Activated naive CD4-positive, alpha-beta T cell treated with anti-CD3 and anti-CD28 coated beads, Interleukin-2, amount 50 U/mL, for 24 hours (primary cell): ENCODE measurements around the gene ABCC1.

ENCODE experiments used
- H3K27ac Mint-ChIP-seq: one replicate; pipeline ENCODE4 v1.8.0; 2021; ENCODE audit warnings: mild to moderate bottlenecking, mixed read lengths
- H3K27me3 Mint-ChIP-seq: one replicate; pipeline ENCODE4 v1.8.0; 2021; ENCODE audit warnings: mixed read lengths
- H3K36me3 Mint-ChIP-seq: one replicate; pipeline ENCODE4 v1.8.0; 2021; ENCODE audit warnings: mixed read lengths
- H3K4me1 Mint-ChIP-seq: one replicate; pipeline ENCODE4 v1.8.0; 2021; ENCODE audit warnings: mixed read lengths
- H3K4me3 Mint-ChIP-seq: one replicate; pipeline ENCODE4 v1.8.0; 2021; ENCODE audit warnings: mild to moderate bottlenecking, mixed read lengths
- H3K9me3 Mint-ChIP-seq: one replicate; pipeline ENCODE4 v1.8.0; 2021; ENCODE audit warnings: mixed read lengths

Gene ABCC1

DNA sequence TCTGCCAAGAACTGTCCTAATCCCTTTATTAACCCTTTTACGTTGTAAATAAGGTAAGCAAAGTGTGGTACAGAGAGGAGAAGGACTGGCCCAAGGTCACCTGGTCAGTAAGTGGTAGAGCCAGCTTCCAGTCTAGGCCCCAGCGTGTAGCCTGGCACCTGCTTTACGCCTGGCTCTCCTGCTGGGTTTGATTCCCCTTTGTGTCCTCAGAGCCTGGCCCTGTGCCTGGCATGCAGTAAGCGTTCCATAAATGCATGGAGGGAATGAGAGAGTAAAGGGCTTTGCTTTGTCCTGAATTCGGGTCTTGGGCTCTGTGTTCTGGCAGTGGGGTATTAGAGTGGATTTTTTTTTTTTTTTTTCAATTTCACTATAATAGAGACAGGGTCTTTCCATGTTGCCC is 62.7 kb downstream of the ABCC1 start:
- no peaks in the 10 kb centered on the region for H3K9me3 Mint-ChIP-seq
- peaks cover 10% of the 10 kb centered on the region for H3K4me1 Mint-ChIP-seq
- no peak overlapping the region for H3K27ac Mint-ChIP-seq
- H3K4me3 Mint-ChIP-seq = no peak overlapping the region
- no peaks in the 10 kb centered on the region for H3K27me3 Mint-ChIP-seq
- H3K36me3 Mint-ChIP-seq = peaks cover 17% of the 10 kb centered on the region

- H3K27ac Mint-ChIP-seq = no peak overlapping the region
- peaks cover 25% of the 10 kb centered on the region for H3K36me3 Mint-ChIP-seq
- no peaks in the 10 kb centered on the region for H3K27me3 Mint-ChIP-seq
- H3K9me3 Mint-ChIP-seq = no peaks in the 10 kb centered on the region
- H3K4me3 Mint-ChIP-seq = no peak overlapping the region
- peaks cover 7% of the 10 kb centered on the region for H3K4me1 Mint-ChIP-seq
Measured at GRCh38 chr16:16013812-16014211, 64.4 kb downstream of the ABCC1 start.

DNA sequence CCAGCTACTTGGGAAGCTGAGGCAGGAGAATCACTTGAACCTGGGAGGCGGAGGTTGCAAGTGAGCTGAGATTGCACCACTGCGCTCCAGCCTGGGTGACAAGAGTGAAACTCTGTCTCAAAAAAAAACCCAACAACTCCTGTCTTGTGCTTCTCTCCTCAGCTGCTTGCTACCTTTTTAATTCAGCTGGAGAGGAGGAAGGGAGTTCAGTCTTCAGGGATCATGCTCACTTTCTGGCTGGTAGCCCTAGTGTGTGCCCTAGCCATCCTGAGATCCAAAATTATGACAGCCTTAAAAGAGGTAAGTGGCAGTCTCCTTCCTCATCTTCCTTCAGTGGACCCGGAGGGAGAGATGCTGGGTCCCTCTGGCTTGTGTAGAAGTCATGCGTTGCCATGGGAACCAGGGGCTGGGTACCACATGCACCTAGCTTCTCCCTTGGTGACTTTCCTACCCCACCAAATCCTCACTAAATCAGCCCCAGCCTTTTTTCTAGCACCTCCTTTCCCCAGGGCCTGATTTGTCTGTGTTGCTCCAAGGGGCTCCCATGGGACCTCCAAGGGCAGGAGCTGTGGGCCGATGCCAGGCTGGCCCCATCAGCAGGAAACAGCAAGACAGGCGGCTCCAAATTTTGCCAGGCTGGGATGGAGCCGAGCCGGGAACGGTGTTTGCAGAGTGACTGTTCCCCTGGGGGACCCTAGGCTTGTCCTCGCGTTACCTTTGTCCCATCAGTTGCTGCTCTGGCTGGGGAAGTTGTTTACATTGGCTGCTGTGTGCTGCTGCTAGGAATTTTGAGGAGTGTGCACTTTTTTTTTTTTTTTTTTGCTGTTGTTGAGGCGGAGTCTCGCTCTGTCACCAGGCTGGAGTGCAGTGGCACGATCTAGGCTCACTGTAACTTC is 65.2 kb downstream of the ABCC1 start:
- Mint-ChIP-seq H3K27me3 (no peaks in the 10 kb centered on the region), H3K9me3 (no peaks in the 10 kb centered on the region), H3K4me3 (no peak overlapping the region), H3K27ac (no peak overlapping the region), H3K4me1 (peaks cover 4% of the 10 kb centered on the region), H3K36me3 (peaks cover 24% of the 10 kb centered on the region)

DNA sequence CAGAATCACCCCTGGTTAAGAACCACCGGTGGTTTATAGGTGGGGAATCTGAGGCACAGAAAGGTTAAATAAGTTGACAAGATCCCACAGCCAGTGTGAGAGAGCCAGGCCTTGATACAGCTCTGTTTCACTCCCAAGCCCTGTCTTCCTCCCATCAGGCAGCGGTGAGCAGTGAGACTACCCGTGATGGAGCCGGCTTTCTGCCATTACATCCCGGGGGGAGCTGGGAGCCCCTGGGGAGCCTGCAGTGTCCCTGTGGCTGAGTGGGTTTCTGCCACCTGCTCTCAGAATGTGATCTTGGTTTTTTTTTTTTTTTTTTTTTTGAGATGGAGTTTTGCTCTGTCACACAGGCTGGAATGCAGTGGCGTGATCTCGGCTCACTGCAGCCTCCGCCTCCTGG is 66.4 kb downstream of the ABCC1 start:
- Mint-ChIP-seq H3K4me3 (no peak overlapping the region), H3K4me1 (peaks cover 4% of the 10 kb centered on the region), H3K36me3 (peaks cover 18% of the 10 kb centered on the region), H3K9me3 (no peaks in the 10 kb centered on the region), H3K27me3 (no peaks in the 10 kb centered on the region), H3K27ac (no peak overlapping the region)

GRCh38 chr16:16016388-16016964 is 67.1 kb downstream of the ABCC1 start:
- H3K9me3 Mint-ChIP-seq = no peaks in the 10 kb centered on the region
- H3K36me3 Mint-ChIP-seq = peaks cover 16% of the 10 kb centered on the region
- H3K27ac Mint-ChIP-seq = no peak overlapping the region
- peaks cover 4% of the 10 kb centered on the region for H3K4me1 Mint-ChIP-seq
- H3K27me3 Mint-ChIP-seq = no peaks in the 10 kb centered on the region
- no peak overlapping the region for H3K4me3 Mint-ChIP-seq

- no peaks in the 10 kb centered on the region for H3K27me3 Mint-ChIP-seq
- peaks cover 4% of the 10 kb centered on the region for H3K4me1 Mint-ChIP-seq
- H3K9me3 Mint-ChIP-seq = no peaks in the 10 kb centered on the region
- H3K4me3 Mint-ChIP-seq = no peak overlapping the region
- peaks cover 19% of the 10 kb centered on the region for H3K36me3 Mint-ChIP-seq
- no peak overlapping the region for H3K27ac Mint-ChIP-seq
Measured at GRCh38 chr16:16017812-16018211, 68.4 kb downstream of the ABCC1 start.

DNA sequence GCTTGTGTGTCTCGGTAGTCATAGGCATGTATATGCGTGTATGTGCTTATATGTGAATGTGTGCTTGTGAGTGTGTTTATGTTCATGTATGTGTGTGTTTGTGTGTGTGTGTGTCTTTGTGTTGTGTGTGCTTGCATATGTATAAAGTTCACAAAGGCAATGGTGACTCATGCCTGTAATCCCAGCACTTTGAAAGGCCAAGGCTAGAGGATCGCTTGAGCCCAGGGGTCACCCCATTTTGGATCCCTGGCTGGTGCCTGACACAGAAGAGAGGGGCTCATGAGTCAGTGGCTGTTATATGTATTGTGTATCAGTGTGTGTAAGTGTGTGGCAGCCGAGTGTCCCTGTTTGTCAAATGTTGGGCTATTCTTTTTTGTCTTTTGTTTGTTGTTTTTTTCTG is 69.3 kb downstream of the ABCC1 start:
- no peaks in the 10 kb centered on the region for H3K27me3 Mint-ChIP-seq
- H3K4me1 Mint-ChIP-seq = peaks cover 9% of the 10 kb centered on the region
- H3K36me3 Mint-ChIP-seq = peaks cover 22% of the 10 kb centered on the region
- H3K27ac Mint-ChIP-seq = peak overlapping the region; percentile 15
- no peaks in the 10 kb centered on the region for H3K9me3 Mint-ChIP-seq
- no peak overlapping the region for H3K4me3 Mint-ChIP-seq

DNA sequence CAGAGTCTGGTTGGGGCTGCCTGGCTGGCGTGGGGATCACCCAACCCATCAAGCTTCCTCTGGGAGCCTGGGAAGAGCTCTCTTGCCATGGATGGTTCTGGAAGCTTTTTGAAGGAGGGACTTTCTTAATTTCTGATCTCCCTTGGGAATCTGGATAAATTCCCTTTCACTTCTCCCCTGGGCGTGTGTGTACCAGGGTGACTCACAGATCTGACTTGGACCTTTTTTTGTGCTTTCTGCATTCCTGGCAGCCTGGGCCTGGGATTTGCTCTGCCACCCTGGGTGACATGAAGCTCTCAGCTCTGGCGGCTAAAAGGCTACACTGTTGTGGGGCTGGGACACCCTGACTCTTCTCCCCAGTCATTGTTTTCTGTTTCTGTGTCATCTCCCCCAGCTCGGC is 70.1 kb downstream of the ABCC1 start:
- Mint-ChIP-seq H3K9me3 (no peaks in the 10 kb centered on the region), H3K27ac (peak overlapping the region; percentile 12), H3K4me3 (no peak overlapping the region), H3K36me3 (peaks cover 22% of the 10 kb centered on the region), H3K4me1 (peaks cover 15% of the 10 kb centered on the region), H3K27me3 (no peaks in the 10 kb centered on the region)

- Mint-ChIP-seq H3K4me1 (peaks cover 23% of the 10 kb centered on the region), H3K27ac (no peak overlapping the region)
Measured at GRCh38 chr16:16020291-16020690, 70.9 kb downstream of the ABCC1 start.

DNA sequence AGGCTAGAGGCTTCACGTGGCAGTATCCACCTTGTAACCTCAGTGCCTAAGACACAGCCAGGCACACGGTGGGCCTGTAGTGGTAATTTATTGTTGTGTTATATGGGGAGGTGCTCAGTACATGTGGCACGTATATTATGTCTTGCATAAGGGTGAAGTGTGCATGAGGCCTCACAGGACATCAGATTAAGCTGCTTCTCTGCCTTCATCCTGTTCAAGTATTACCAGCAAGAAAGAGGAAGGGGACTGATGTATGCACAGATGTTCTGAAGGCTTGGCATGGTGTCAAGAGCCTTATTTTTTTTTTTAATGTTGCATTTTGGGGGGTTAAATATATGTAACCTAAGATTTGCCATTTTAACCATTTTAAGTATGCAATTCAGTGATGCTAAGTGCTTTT is 71.6 kb downstream of the ABCC1 start:
- H3K9me3 Mint-ChIP-seq = no peaks in the 10 kb centered on the region
- peaks cover 22% of the 10 kb centered on the region for H3K36me3 Mint-ChIP-seq
- H3K4me1 Mint-ChIP-seq = peaks cover 31% of the 10 kb centered on the region
- H3K27ac Mint-ChIP-seq = peak overlapping the region; percentile 77
- H3K27me3 Mint-ChIP-seq = no peaks in the 10 kb centered on the region
- H3K4me3 Mint-ChIP-seq = no peak overlapping the region

More at GRCh38 chr16:16020291-16020690, 70.9 kb downstream of the ABCC1 start:
- no peak overlapping the region for H3K4me3 Mint-ChIP-seq
- H3K9me3 Mint-ChIP-seq = no peaks in the 10 kb centered on the region
- no peaks in the 10 kb centered on the region for H3K27me3 Mint-ChIP-seq
- peaks cover 22% of the 10 kb centered on the region for H3K36me3 Mint-ChIP-seq

- Mint-ChIP-seq H3K27me3 (no peaks in the 10 kb centered on the region), H3K9me3 (no peaks in the 10 kb centered on the region), H3K4me1 (peaks cover 32% of the 10 kb centered on the region), H3K36me3 (peaks cover 18% of the 10 kb centered on the region), H3K27ac (no peak overlapping the region), H3K4me3 (no peak overlapping the region)
Measured at GRCh38 chr16:16021646-16021987, 72.2 kb downstream of the ABCC1 start.

GRCh38 chr16:16021988-16022682 is 72.7 kb downstream of the ABCC1 start:
- no peak overlapping the region for H3K4me3 Mint-ChIP-seq
- H3K36me3 Mint-ChIP-seq = peaks cover 18% of the 10 kb centered on the region
- H3K27me3 Mint-ChIP-seq = no peaks in the 10 kb centered on the region
- no peaks in the 10 kb centered on the region for H3K9me3 Mint-ChIP-seq
- H3K4me1 Mint-ChIP-seq = peaks cover 32% of the 10 kb centered on the region
- no peak overlapping the region for H3K27ac Mint-ChIP-seq

DNA sequence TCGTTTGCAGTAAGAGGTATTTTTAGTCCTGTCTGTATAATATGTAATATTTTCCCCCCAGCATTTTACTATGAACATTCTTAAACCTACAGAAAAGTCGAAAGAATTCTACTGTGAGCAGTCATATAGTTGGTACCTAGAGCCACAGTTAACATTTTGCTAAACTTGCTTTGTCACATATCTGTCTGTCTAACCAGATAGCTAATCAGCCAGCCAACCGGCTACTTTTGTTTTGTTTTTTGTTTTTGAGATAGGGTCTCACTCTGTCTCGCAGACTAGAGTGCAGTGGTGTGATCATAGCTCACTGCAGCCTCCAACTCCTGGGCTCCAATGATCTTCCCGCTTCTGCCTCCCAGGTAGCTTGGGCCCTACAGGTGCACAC is 73.3 kb downstream of the ABCC1 start:
- no peak overlapping the region for H3K4me3 Mint-ChIP-seq
- H3K4me1 Mint-ChIP-seq = peaks cover 29% of the 10 kb centered on the region
- no peaks in the 10 kb centered on the region for H3K9me3 Mint-ChIP-seq
- H3K27ac Mint-ChIP-seq = no peak overlapping the region
- peaks cover 16% of the 10 kb centered on the region for H3K36me3 Mint-ChIP-seq
- no peaks in the 10 kb centered on the region for H3K27me3 Mint-ChIP-seq

DNA sequence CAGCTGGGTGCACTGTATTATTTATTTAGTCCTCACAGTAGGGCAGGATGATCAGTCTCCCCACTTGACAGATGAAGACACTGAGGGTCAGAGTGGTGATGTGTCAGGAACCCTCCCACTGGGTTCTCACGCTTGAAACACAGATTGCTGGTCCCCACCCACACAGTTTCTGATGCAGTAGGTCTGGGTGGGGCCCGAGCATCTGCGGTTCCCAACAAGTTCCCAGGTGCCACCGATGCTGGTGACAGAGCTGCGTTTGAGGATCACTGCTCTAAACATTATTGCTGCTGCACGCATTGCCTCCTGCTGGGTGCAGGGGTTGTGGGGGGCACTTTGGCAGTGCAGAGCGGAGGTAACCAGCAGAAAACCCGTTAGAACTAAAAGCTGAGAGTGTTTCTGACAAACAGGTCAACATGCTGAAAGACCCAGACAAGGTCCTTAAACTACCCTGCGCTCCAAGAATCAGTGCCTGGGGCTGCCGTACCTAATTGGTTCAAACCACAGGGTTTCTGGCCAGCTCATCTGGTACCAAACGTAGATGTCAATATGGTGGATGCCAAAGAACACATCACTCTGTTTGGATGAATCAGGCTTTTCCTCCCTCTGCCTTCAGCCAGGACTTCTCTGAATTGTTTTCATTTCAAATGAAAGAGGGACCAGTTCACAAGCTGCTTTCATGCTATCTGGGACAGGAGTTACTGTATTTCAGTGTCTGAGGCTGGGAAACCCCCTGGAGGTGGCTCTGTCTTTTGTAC is 76.0 kb downstream of the ABCC1 start:
- no peaks in the 10 kb centered on the region for H3K9me3 Mint-ChIP-seq
- H3K4me3 Mint-ChIP-seq = no peak overlapping the region
- peaks cover 28% of the 10 kb centered on the region for H3K4me1 Mint-ChIP-seq
- H3K27ac Mint-ChIP-seq = peak overlapping the region; percentile 43
- no peaks in the 10 kb centered on the region for H3K27me3 Mint-ChIP-seq
- peaks cover 6% of the 10 kb centered on the region for H3K36me3 Mint-ChIP-seq

- no peak overlapping the region for H3K4me3 Mint-ChIP-seq
- H3K36me3 Mint-ChIP-seq = peaks cover 7% of the 10 kb centered on the region
- peaks cover 36% of the 10 kb centered on the region for H3K4me1 Mint-ChIP-seq
Measured at GRCh38 chr16:16027728-16028310, 78.4 kb downstream of the ABCC1 start.

More at GRCh38 chr16:16027728-16028310, 78.4 kb downstream of the ABCC1 start:
- H3K27ac Mint-ChIP-seq = peak overlapping the region; percentile 4
- no peaks in the 10 kb centered on the region for H3K27me3 Mint-ChIP-seq
- H3K9me3 Mint-ChIP-seq = no peaks in the 10 kb centered on the region
